K562 (cell line): Measurements from ENCODE around the gene NECTIN1.

Source experiments
- ATF7 ChIP-seq: fragments of 450-650 bp; IDR thresholded peaks from 2 replicates; pipeline ENCODE4 v1.7.1; 2014; ENCODE audit warnings: mild to moderate bottlenecking, moderate library complexity
- CBX3 ChIP-seq, 2 experiments: IDR thresholded peaks; 1 replicate in 1 of 2; 2 replicates in 1 of 2; pipeline ENCODE4 v1.6.1; 2012; ENCODE audit warnings: inconsistent platforms in 2 of 2, low read length in 2 of 2, borderline replicate concordance in 1 of 2, control low read depth in 1 of 2
- CTCF ChIP-seq, 3 experiments: IDR thresholded peaks in 2 of 3; conservative IDR thresholded peaks in 1 of 3; 2 replicates each; pipeline ENCODE4 v1.5.1; 2011 to 2012; ENCODE audit warnings: low read length in 3 of 3, mild to moderate bottlenecking in 3 of 3, control low read depth in 2 of 3, improper control_type of control experiment in 1 of 3, inconsistent platforms in 1 of 3, low read depth in 1 of 3, mixed read lengths in 1 of 3, moderate library complexity in 1 of 3; ENCODE audit not compliant: insufficient read depth in 2 of 3
- HDGF ChIP-seq: fragments of 450-650 bp; IDR thresholded peaks from 2 replicates; pipeline ENCODE4 v1.6.1; 2016
- KLF6 ChIP-seq: fragments of 250-450 bp; sonication (Bioruptor Pico); IDR thresholded peaks from 2 replicates; pipeline ENCODE4 v1.4.0; 2020; ENCODE audit warnings: mild to moderate bottlenecking, moderate library complexity, borderline replicate concordance
- NFYB ChIP-seq: IDR thresholded peaks from 2 replicates; pipeline ENCODE4 v1.6.1; 2011; ENCODE audit warnings: mild to moderate bottlenecking, moderate library complexity; ENCODE audit not compliant: insufficient read length; ENCODE audit errors: extremely low read depth
- POLR2AphosphoS2 ChIP-seq: IDR thresholded peaks from 2 replicates; pipeline ENCODE4 v1.6.1; 2012; ENCODE audit warnings: low read length, improper control_type of control experiment
- USF1 ChIP-seq: sonication (generic); formaldehyde crosslinking; IDR thresholded peaks from 2 replicates; pipeline ENCODE4 v1.9.0; 2022; ENCODE audit warnings: mild to moderate bottlenecking, missing genetic modification reagents

GRCh38 chr11:119706887-119707286, 22.1 kb downstream of the NECTIN1 start:
- TF ChIP-seq CTCF (IDR thresholded peaks at IDR 0.05 in 2 of 3, conservative IDR thresholded peaks at IDR 0.05 in 1 of 3; ENCODE audit: insufficient read depth in 2 of 3, low read depth in 1 of 3, low read length in 3 of 3) (peak in 2 of 3 experiments; percentile 42 to 49; a peak in 4 of 6 replicates), CBX3 (IDR thresholded peaks at IDR 0.05; ENCODE audit: borderline replicate concordance in 1 of 2, low read length in 2 of 2) (no peak), KLF6 (no peak), ATF7 (no peak), USF1 (CRISPR knock-in tag) (no peak), HDGF (no peak), POLR2AphosphoS2 (no peak), NFYB (no peak)
